BJ (cell line): ENCODE measurements around the gene RNASE12. TPM values are rescaled to one million over a fixed set of nuclear protein-coding genes. Genes with fewer than 3 reads are reported as not detected.

Source experiments
- CTCF ChIA-PET: fragments of 350-600 bp; formaldehyde crosslinking; extraction: SDS; loops from one replicate; lab custom pipeline; 2021; ENCODE audit warnings: antibody characterized with exemption, inconsistent platforms; lab: Yijun Ruan, JAX
- POLR2A ChIA-PET: fragments of 300-600 bp; sonication (Branson Sonifier 250); formaldehyde crosslinking; extraction: SDS; loops from one replicate; lab custom pipeline; 2021; ENCODE audit warnings: antibody characterized with exemption; lab: Charles Lee
- DNase-seq: peaks from one replicate; pipeline ENCODE4 v3.0.0-alpha.2; 2011; ENCODE audit warnings: low read depth
- H3K27me3 ChIP-seq: 2 replicates; pipeline ENCODE4 v1.6.0; 2011; ENCODE audit warnings: low read length; ENCODE audit not compliant: control insufficient read depth, insufficient read depth
- H3K36me3 ChIP-seq: 2 replicates; pipeline ENCODE4 v1.5.1; 2011; ENCODE audit warnings: low read length; ENCODE audit not compliant: control insufficient read depth, insufficient read depth
- H3K4me3 ChIP-seq: 2 replicates; pipeline ENCODE4 v1.5.1; 2011; ENCODE audit warnings: low read depth, mild to moderate bottlenecking, control low read depth, low read length
- polyA plus RNA-seq: library from polyadenylated mRNA; depleted of rRNA; stranded (reverse); fragments of >200 nt; gene quantifications from 2 replicates; pipeline ENCODE4 v1.2.3, GENCODE V29; 2011
- TF ChIP-seq, protein P1 (sequence below): IDR thresholded peaks from 2 replicates; pipeline ENCODE4 v1.5.1; 2011; ENCODE audit warnings: low read depth, mild to moderate bottlenecking, control low read depth, inconsistent platforms, low read length, moderate library complexity; ENCODE audit not compliant: insufficient read depth

The RNASE12 gene
- polyA plus RNA-seq, 1 experiment, result not detected

DNA sequence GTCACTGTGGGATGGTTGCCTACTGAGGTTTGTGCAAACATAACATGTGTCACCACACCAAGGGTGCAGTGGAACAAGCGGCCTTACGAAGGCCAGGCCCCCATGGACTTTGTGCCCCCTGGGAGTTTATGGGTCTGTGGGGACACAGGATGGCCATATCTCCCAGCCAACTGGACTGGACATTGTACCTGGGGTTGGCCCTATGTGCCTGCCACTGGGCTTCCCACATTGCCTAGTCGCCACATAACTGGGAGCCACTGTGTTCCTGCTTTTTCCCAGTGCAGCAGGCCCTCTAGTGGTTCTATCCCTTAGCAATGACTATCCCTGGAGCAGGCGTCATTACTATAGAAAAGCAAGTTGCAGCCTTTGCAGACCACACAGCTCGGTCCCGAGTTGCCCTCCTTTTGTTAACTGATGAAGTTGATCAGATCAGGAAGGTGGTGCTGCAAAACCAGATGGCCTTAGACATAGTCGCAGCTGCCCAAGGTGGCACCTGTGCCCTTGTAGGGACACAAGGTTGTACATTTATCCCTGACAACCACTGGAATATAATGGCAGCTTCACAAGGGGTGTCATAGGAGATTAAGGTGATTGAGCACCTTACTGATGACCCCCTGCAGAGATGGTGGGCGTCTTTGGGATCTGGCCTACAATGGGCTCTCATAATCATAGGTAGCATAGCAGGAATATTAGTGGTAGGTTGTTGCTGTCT is 15.2 kb upstream of the RNASE12 start:
- CTCF ChIA-PET, result interaction anchor here (1.4 to 2.6 kb wide), 3 partner anchors 78 to 273 kb away, joined by 3 to 14 read pairs (median 8); partner anchors contain the start of genes CCNB1IP1 and RNASE4
- DNase-seq, result no peak
- Histone ChIP-seq H3K4me3 (no peak overlapping the region), H3K36me3 (no peaks in the 10 kb centered on the region), H3K27me3 (no peaks in the 10 kb centered on the region)
- TF ChIP-seq, protein P1, sequence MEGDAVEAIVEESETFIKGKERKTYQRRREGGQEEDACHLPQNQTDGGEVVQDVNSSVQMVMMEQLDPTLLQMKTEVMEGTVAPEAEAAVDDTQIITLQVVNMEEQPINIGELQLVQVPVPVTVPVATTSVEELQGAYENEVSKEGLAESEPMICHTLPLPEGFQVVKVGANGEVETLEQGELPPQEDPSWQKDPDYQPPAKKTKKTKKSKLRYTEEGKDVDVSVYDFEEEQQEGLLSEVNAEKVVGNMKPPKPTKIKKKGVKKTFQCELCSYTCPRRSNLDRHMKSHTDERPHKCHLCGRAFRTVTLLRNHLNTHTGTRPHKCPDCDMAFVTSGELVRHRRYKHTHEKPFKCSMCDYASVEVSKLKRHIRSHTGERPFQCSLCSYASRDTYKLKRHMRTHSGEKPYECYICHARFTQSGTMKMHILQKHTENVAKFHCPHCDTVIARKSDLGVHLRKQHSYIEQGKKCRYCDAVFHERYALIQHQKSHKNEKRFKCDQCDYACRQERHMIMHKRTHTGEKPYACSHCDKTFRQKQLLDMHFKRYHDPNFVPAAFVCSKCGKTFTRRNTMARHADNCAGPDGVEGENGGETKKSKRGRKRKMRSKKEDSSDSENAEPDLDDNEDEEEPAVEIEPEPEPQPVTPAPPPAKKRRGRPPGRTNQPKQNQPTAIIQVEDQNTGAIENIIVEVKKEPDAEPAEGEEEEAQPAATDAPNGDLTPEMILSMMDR, result peak; percentile 53
- POLR2A ChIA-PET, result interaction anchor here (0.5 kb wide), 2 partner anchors 196 to 213 kb away, joined by 6 to 19 read pairs; no protein-coding TSS in a partner anchor

DNA sequence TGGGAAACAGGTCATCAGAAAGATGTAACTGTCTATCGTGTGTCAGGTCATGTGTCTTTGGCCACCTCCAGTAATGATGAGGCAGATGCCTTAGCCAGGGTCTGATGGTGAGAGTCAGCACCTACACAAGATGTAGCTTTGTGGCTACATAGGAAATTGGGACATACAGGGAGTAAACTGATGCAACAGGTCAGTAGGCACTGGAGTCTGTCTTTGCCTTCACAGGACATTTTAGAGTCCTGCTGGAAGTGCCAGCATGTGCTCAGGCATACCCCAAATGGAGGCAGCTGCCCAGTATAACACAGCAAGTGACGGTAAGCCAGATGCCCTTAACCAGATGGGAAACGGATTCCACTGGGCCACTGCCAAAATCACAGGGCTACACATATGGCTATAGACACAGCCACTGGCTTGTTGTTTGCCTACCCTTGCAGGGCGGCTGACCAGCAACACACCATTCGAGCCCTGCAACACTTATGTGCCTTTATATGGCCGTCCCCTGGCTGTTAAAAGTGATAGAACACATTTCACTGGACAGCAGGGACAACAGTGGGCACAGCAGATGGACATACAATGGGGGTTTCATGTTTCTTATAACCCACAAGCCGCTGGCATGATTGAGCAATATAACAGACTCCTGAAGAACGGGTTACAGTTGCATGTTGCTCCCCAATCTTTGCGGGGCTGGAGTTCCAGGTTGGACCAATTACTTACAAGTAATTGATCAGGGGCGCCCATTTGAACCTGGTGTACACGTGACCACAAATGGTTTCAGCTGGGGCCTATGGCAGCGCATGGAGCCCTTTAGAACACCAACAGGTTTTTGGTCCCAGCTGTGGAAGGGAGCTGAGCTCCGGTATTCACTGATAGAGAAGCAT is 12.9 kb upstream of the RNASE12 start:
- TF ChIP-seq, protein P1, result no peak
- Histone ChIP-seq H3K27me3 (0 out of 2 replicates have a peak, but pooled peaks cover 1% of the 10 kb centered on the region), H3K36me3 (no peaks in the 10 kb centered on the region), H3K4me3 (no peak overlapping the region)
- ChIA-PET POLR2A (no interaction called here), CTCF (interaction anchor here (1.0 to 1.8 kb wide), 4 partner anchors 9 to 276 kb away, joined by 3 to 5 read pairs (median 4); no protein-coding TSS in a partner anchor)
- DNase-seq, result no peak

DNA sequence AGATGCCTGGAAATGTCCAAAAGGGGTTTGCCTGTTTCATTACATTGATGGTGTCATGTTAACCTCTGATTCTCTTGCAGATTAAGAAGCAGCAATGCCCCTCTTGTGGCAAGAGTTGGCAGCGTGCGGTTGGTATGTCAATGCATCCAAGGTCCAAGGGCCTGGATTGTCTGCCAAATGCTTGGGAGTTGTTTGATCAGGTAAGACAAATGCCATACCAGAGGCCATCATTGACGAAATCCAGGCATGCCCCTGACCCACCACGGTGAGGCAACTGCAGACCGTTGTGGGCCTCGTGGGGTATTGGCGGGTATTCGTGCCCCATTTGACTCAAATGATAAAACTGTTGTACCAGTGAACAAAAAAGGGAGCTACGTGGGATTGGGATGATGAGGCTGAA is 11.4 kb upstream of the RNASE12 start:
- TF ChIP-seq, protein P1, result no peak
- no peak overlapping the region for H3K4me3 ChIP-seq
- CTCF ChIA-PET, result interaction anchor here (1.5 kb wide), 1 partner anchor 275 kb away, joined by 4 read pairs; no protein-coding TSS in a partner anchor
- H3K27me3 ChIP-seq, result 0 out of 2 replicates have a peak, but pooled peaks cover 1% of the 10 kb centered on the region
- H3K36me3 ChIP-seq, result no peaks in the 10 kb centered on the region
- POLR2A ChIA-PET, result no interaction called here
- no peak for DNase-seq

DNA sequence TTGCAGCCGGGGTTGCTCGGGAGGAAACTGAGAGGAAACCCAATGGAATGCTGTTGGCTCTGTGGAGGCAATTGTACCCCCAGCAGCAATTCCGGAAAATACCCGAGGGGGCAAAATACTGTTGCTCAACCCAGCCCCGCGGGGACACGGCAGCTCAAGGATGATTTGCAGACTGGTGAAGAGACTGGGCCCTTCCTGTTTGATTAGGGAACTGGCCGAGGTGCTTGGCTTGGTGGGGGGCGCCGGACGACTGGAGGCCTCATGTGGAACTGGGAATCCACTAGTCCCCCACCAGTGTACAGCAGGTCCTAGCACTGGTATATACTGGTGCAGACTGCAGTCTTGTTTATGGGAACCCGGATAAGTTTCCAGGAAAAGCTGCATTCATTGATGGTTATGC is 10.3 kb upstream of the RNASE12 start:
- TF ChIP-seq, protein P1, result no peak
- POLR2A ChIA-PET, result no interaction called here
- H3K4me3 ChIP-seq, result no peak overlapping the region
- 0 out of 2 replicates have a peak, but pooled peaks cover 1% of the 10 kb centered on the region for H3K27me3 ChIP-seq
- no peaks in the 10 kb centered on the region for H3K36me3 ChIP-seq
- no peak for DNase-seq
- CTCF ChIA-PET, result no interaction called here
